Superior temporal gyrus (tissue), 1 donor: Measurements from ENCODE around the gene NFATC1.
"Not testable (repeated sequence)": the region's sequence is repeated elsewhere in the genome, so short reads cannot be mapped to it uniquely, and the experiment has no call there.

Source experiments
- DNase-seq: peaks from one replicate; pipeline ENCODE4 v3.0.0-alpha.2; 2016; ENCODE audit errors: extremely low spot score

NFATC1 gene

GRCh38 chr18:79489051-79489898, 93.5 kb downstream of the NFATC1 start:
- no peak for DNase-seq

- no peak for DNase-seq
Observed at GRCh38 chr18:79489899-79490625, 94.3 kb downstream of the NFATC1 start.

- no peak for DNase-seq
Observed at GRCh38 chr18:79490626-79491041, 94.9 kb downstream of the NFATC1 start.

DNA sequence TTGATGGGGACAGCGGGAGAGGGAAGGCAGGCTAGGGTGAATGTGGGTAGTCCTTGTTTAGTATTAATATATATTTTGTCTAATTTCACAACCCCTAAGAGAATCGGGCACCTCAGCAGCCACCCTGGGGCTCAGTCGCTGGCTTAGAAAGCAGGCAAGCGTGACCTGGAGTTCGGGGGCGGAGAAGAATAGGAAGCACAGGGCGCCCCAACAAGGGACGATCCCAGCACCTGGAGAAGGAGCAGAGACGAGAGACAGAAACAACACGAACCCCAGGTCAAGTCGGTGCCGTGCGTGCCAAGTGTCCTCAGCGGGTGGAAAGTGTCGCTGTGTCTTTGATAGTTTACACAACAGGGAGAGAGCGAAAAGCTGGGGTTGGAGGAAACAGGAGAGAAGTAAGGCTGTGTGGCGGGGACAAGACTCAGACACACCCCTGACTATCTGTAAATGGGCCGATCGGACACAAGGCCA, 95.4 kb downstream of the NFATC1 start:
- no peak for DNase-seq

DNA sequence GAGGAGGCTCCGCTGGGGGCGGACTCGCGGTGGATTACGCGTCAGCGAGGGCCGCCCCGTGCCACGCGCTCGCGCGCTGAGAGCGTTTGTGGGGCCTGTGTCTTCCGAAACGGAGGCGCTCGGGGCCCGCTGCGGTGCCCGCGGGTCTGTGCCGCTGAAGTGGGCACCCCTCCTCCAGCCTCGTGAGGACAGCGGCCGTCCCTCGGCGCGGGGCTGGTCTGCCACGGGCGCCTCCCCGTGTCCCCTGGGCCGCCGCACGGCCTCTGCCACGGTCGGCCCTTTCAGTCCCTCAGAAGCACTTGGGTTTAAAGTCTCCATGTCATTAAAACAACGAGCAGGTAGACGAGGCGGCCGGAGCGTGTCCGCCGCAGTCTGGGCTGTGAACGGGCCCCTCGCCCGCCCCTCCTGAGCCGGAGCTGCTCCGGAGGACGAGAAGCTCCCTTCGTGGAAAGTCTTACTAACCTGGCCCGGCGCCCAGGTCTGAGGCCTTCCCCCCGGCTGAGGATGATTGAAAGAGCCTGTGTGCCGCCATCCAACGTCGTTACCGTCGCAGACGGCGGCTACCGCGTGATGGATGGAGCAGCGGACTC, 97.6 kb downstream of the NFATC1 start:
- no peak for DNase-seq

GRCh38 chr18:79493801-79494211, 98.1 kb downstream of the NFATC1 start:
- no peak for DNase-seq

- DNase-seq = no peak
Observed at GRCh38 chr18:79494936-79495335, 99.2 kb downstream of the NFATC1 start.

DNA sequence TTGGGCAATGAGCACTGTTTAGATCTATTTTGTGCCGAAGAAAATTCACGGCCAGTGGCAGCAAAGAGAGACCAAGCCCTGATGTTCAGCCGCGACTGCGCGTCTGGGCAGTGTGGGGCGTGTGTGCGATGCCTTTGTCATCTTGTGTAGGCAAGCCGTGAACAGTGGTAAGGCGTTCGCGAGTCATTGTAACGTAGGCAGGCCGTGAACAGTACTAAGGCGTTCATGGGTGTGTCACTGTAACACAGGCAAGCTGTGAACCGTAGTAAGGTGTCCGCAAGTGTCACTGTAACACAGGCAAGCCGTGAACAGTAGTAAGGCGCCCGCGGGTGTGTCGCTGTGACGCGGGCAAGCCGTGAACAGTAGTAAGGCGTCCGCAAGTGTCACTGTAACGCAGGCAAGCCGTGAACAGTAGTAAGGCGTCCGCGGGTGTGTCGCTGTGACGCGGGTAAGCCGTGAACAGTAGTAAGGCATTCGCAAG, 99.9 kb downstream of the NFATC1 start:
- DNase-seq = no peak

DNA sequence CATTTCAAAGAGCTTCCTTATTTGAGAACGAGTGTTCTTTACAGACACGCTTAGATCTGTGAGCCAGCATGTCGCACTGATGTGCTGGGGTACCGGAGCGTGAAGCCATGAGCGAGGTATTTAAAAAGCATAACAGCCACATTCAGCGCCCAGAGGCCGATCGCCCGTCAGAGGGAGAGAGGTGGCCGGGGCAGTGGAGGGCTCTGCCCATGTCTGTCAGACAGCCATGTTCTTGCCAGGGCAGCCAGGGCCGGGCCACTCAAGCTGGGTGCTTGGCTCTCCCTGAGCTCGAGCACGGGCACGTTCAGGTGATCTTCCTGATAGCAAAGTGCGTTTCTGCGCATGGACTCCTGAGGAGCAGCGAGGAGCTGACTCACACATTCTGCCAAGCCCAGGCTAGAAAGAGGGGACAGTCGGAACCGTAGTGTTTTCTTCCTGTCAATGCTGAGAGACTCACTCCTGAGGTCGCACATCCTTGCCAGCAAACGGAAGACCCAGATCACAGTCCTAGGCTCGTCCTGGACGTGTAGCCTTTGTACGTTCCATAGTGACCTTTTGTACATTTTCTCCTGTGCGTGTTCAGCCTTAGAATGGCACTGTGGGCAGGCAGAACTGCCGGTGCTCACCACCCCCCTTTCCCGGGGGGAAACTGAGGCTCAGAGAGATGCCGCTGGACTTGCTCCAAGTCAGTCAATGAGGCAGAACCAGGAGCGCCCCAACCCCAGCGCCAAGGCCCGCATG, 100.7 kb downstream of the NFATC1 start:
- no peak for DNase-seq

- DNase-seq = peak; percentile 55
Observed at GRCh38 chr18:79496978-79497637, 101.4 kb downstream of the NFATC1 start.

DNA sequence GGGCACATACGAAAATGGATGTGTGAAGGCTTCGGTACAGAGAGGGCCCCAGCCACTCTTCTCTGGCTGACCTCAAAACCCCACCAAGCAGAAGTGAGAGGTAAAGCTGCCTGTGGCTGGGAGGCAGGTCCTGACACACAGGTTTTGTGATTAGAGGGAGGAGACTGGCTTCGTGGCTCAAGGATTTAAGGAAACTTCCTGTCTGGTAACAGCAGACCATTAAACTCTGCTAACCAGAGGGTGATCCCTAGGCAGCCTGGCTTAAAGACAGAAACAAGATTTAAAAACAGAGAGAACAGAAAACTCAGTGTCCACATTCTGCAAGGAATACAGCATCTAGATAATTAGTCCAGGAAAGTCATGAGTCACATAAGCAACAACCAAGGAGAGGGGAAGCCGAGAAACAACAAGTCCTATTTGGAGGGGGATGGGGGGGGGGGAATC, 101.9 kb downstream of the NFATC1 start:
- no peak for DNase-seq

DNA sequence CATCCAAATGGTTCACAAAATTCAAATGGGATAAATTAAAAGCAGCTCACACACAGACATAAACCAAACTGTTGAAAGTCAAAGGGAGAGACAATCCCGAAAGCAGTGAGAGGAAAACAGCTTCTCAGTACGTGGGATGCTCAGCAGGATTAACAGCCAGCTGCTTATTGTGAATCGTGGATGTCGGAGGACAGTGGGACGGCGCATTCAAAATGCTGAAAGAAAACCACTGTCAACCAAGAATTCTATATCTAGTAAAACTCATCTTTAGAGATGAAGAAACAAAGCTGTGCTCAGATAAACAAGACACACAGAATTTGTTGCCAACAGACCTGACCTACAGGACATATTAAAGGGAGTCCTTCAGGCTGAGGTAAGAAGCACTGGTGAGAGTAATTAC, 102.9 kb downstream of the NFATC1 start:
- no peak for DNase-seq

- DNase-seq = no peak
Observed at GRCh38 chr18:79501006-79501405, 105.3 kb downstream of the NFATC1 start.

GRCh38 chr18:79502782-79503181, 107.1 kb downstream of the NFATC1 start:
- no peak for DNase-seq

DNA sequence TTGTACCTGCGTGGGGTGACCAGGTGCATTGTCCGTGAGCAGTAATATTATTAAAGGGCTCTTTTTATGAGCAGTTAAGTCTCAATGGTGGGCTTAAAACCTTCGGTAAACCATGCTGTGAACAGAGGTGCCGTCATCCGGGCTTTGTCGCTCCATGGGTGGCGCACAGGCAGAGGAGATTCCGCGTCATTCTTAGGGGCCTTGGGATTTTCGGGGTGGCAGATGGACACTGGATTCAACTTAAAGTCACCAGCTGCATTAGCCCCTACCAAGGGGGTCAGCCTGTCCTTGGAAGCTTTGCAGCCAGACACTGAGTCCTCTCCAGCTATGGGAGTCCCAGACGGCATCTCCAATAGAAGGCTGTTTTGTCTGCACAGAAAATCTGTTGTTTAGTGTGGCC, 107.7 kb downstream of the NFATC1 start:
- no peak for DNase-seq

GRCh38 chr18:79504034-79504433, 108.3 kb downstream of the NFATC1 start:
- no peak for DNase-seq

- DNase-seq = not testable (repeated sequence)
Observed at GRCh38 chr18:79504495-79504894, 108.8 kb downstream of the NFATC1 start.

DNA sequence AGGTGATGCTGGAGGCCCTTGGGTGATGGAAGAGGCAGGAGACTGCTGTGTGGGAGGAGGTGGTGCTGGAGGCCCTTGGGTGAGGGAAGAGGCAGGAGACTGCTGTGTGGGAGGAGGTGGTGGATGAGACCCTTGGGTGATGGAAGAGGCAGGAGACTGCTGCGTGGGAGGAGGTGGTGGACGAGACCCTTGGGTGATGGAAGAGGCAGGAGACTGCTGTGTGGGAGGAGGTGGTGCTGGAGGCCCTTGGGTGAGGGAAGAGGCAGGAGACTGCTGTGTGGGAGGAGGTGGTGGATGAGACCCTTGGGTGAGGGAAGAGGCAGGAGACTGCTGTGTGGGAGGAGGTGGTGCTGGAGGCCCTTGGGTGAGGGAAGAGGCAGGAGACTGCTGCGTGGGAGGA, 109.7 kb downstream of the NFATC1 start:
- not testable (repeated sequence) for DNase-seq

GRCh38 chr18:79506191-79507075, 110.7 kb downstream of the NFATC1 start:
- no peak for DNase-seq

DNA sequence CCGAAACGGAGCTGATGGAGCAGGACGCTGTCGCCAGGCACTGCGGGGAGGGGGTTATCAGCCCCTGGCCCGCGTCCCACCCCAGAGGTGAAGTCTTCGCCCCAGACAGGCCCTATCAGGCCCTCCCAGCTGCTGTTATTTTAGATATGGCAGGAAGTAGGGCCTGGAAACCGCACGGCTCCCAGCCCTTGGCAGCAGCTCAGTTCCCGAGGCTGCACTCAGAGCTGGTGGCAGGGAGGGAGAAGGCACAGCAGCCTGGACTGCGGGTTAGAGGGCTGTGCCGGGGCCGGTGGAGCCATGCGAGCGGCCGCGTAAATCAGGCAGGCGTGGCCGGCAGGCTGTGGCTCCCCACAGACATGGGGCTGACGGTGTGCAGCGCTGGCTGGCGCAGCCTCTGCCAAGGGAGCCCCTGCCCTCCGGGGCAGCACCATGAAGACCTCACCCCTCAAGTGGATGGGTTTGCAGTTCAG, 111.4 kb downstream of the NFATC1 start:
- DNase-seq = peak; percentile 37
